DMS114 treated with DMSO at 0.1 percent for 48 hours (cell line): ENCODE measurements around the gene GNAZ.

Source experiments
- DNase-seq: peaks from one replicate; lab custom pipeline; 2025; ENCODE audit not compliant: unreplicated experiment; lab: John Stamatoyannopoulos, UW

Gene GNAZ

DNA sequence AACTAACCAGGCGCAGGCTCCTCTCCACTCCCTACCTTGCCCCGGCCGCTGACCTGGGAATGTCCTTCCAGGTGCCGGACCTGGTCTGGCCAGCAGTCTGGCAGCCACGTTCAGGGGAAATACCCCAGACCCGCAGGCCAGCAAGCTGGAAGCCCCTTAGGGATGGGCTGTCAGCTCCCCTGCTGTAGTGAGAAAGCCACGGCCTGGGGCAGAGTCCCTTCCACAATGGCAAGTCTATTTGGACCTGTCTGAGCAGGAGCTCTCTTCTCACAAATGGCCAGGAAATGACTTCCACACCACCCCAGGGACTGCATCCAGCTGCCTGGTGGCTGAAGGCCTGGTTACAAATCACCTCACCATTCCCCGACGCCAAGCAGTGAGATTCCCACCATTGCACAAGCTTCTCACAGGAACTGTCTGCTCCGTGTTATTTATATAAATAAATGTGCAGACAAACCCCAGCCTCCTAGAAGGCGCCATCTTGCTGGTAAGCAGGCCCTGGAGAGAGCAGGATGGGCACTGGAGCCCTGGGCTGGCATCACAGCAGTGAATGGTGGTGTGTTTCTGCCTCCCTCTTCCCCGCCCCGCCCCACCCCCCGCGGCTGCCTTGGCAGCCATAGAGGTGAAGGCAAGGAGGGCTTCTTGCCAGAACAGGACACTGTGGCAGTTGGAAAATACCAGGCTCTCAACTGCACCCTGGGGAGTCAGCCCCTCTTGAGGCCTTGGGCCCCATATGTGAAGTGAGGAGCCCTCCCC, 47.8 kb downstream of the GNAZ start:
- DNase-seq: no peak

DNA sequence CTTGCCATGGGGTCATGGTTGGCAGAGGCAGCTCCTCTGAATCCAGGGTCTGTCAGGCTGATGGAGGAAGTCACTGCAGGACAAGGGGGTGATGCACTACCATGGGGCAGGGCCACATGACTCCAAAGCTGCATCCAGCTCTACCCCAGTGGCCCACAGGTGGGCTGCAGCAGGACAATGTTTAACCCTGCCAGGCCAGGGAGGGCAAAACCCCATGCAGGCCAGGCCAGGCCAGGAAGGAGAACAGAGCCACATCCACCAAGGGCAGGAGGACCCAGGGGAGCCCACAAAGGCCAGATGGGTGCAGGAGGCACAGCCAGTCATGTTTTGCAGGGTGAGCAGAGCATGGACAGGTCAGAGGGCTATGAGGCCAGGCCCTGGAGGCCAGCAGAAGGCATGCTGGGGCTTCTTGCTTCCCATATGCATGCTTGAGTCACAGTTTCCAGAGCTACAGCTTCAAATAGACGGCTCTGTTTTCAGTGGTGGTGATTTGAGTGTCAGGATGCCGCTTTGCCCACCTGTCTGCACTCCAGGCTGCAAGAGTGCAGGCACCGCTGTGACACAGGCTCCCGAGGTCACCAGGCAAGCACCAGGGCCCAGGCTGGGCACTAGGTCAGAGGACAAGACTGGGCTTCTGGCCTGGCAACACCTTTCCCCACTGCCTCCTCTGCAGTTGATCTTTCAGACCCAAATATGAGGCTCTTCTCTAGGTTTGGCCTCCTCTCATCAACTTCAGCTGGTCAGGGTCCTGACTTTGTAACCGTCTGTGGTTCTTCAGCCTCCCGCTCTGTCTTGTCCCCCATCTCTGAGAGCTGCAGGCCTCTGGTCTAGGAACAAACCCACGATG, 48.6 kb downstream of the GNAZ start:
- no peak for DNase-seq

DNA sequence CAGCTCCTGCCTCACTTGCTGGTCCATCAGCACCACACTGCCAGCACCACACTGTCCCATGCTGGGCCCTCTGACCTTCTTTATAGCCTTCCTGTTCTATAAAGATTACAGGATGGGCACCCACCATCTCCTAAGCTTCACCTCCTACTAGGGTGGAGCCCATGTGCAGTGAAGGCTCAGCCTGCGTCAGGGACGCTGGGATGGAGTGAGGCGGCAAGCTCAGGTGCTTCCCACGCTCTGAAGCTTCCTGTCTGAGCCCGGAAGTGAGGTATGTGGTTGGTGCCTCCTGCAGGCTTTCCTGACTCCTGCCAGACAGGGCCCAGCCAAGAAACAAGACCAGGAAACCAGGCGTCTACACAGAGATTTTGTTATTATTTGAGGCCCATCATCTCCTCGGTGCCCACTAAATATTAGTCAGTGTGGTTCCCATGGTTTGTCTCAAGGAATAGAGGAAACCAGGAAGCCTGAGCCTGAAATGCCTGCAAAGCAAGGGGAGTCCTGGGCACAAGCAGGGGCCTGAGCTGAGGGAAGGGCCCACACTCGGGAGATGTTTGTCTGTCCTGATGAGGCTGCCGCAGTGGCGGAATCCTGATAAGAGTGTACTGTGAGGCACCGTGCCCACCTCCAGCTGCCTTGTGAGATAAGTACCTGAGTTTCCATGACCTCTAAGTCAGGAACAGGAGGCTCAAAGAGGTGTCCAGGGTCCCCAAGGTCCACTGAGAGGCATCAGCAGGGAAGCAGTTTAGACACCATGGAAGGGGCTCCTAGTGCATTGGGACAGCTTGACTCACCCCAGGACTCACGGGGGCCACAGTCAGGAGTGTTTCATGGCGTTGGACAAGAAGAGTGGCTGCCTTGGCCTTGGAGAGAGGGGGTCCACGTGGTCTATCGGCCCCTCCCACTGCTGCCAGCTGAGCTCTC, 49.4 kb downstream of the GNAZ start:
- no peak for DNase-seq

DNA sequence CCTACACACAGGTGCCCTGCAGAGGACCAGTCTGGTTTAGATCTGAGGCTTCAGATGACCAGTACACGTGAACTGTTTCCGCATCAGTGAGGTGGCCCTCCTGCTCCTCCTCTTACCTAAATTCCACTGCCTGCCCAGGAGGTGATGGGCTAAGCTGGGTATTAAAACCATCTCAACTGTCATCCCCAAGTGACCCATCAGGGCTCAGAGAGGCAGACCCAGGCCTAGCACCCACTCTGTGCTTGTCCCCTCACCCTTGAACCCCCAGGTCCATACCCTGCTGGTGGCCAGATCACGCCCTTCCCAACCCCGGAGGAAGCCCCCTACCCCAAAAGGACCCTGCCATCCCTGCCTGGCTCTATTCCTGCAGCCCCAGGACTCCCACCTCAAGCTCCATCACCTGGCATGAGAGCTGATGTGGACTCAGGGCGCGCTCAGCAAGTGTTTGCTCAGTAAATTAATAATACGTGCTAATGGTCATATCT, 50.1 kb downstream of the GNAZ start:
- DNase-seq: no peak

DNA sequence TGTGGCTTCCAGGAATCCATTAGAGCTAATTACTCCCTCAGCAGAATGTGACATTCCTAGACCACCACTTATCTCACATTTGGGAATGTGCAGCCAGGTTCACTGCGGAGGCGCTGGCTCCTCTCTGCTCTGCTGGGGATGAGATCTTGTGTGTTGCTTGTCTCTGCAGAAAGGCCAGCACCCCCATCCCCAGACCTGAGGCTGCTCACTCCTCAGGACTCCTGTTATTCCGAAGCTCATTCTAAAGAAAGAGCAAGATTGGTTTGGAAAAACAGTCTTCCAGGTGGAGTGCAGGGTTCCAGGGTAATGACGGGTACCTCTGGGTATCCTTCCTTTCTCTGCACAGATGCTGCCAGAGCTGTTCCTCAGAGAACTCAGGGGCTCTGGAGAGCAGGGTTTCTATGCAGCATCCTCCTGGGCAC, 50.7 kb downstream of the GNAZ start:
- DNase-seq: no peak

DNA sequence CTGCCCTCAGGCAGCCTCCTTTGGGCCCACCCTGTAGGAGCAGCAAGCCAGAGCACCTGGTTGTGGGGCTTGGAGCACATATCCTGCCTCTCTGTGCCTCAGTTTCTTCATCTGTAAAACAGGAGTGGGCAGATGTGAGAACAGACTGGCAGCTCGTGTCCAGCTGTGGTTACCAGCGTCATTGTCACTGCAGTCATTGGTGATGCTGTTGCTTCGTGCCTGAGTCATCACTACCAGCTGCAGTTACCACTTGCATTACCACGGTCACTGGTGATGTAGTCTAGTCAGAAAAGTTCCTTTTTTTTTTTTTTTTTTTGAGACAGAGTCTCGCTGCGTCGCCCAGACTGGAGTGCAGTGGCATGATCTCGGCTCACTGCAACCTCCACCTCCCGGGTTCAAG, 51.1 kb downstream of the GNAZ start:
- no peak for DNase-seq

DNA sequence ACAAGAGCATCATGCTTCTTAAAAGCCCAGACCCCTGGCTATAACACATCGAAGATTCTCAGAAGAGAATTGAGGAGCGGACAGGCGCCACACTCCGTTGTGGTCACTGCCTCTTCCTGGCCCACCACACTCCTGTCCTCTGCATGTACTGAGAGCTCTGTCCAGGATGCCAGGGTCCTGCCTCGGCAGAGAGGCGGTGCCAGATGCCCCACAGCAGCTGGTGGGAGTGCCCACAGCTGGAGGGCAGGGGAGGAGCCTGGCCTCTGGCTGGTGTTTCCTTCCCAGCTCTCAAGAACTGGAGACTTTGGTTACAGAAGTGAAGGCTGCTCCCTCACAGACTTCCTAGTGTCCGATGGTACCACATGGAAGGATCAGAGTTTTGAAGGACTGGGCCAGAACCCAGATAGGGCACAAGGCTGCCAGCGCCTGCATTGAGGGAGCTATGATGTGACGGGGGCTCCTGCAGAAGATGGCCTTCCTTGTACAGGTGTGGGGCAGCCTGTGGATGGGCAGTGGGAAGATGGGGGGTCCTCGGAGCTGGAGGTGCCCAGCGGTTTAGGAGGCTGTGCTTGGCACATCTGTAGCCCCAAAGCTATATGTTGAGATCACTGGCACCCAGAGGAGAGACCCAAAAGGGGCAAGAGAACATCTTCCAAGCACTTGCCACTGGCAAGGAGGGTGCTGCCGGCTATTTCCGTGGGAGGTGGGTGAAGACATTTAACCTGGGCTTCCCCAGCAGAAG, 52.1 kb downstream of the GNAZ start:
- no peak for DNase-seq

DNA sequence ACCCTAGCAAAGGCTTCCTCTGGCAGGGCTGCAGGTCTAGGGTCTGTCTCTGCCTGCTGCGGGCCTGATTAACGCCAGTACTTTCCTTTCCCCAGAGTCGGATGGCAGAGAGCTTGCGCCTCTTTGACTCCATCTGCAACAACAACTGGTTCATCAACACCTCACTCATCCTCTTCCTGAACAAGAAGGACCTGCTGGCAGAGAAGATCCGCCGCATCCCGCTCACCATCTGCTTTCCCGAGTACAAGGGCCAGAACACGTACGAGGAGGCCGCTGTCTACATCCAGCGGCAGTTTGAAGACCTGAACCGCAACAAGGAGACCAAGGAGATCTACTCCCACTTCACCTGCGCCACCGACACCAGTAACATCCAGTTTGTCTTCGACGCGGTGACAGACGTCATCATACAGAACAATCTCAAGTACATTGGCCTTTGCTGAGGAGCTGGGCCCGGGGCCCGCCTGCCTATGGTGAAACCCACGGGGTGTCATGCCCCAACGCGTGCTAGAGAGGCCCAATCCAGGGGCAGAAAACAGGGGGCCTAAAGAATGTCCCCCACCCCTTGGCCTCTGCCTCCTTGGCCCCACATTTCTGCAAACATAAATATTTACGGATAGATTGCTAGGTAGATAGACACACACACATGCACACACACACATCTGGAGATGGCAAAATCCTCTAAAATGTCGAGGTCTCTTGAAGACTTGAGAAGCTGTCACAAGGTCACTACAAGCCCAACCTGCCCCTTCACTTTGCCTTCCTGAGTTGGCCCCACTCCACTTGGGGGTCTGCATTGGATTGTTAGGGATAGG, 52.9 kb downstream of the GNAZ start:
- DNase-seq: no peak

DNA sequence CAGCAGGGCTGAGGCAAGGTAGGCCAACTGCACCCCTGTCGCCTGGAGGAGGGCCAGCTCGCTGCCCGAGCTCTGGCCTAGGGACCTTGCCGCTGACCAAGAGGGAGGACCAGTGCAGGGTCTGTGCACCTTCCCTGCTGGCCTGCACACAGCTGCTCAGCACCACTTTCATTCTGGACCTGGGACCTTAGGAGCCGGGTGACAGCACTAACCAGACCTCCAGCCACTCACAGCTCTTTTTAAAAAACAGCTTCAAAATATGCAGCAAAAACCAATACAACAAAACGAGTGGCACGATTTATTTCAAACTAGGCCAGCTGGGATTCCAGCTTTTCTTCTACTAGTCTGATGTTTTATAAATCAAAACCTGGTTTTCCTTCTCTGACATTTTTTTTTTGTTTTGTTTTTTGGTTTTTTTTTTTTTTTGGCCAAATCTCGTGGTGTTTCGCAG, 53.5 kb downstream of the GNAZ start:
- DNase-seq: no peak

DNA sequence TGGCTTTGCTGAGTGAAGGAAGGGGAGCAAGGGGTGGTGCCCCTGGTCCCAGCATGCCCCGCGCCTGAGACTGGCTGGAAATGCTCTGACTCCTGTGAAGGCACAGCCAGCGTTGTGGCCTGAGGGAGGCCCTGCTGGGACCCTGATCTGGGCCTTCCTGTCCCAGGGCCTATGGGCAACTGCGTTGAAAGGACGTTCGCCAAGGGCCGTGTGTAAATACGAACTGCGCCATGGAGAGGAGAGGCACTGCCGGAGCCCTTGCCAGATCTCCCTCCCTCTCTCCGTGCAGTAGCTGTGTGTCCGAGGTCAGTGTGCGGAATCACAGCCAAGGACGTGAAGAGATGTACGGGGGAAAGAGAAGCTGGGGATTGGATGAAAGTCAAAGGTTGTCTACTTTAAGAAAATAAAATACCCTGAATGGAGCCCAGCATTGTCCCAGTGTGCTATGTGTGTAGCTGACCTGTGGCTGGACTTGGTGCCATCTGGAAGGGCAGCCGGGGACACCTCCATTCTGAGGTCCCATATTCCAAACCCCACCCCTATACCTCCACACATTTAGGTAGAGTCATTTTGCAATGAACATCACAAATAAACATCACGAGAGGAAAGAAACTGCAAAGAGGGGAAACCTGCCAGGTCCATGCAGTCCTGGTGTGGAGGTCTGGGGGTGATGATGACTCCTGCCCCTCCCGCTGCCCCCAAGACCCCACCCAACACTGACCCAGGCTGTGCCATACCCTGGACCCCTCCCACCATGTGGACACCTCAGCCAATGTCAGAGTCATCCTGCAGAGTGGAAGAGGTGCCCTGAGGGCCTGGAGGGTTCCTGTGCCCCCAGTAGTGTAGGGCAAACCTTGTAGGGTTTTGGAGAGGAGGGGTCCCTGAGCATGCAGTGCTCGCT, 54.5 kb downstream of the GNAZ start:
- DNase-seq: no peak

DNA sequence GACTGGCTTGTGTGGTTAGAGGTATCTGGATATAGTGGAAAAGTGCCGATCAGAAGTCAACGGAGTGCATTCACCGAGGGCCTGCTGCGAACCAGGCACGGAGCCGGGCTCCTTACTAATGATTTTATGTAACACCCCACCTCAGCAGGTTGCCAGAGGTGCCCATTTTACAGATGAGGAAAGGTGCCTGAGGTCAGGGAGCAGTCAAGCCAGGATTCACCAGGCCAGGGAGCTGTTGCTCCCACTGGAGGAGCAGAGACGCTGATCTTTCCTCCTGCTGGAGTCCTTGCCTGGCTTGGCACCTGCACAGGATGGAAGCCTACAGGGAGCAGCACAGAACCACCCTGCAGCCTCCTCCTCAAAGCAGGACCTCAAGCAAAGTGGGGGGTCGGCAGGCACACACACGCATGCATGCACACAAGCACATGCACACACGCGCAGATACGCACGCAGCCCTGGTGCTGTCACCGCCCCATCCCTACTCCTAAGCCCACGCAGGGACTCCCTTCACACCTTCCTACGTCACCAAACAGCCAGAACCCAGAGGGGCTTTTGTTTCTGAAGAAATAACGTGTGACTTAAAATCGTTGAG, 55.3 kb downstream of the GNAZ start:
- no peak for DNase-seq

DNA sequence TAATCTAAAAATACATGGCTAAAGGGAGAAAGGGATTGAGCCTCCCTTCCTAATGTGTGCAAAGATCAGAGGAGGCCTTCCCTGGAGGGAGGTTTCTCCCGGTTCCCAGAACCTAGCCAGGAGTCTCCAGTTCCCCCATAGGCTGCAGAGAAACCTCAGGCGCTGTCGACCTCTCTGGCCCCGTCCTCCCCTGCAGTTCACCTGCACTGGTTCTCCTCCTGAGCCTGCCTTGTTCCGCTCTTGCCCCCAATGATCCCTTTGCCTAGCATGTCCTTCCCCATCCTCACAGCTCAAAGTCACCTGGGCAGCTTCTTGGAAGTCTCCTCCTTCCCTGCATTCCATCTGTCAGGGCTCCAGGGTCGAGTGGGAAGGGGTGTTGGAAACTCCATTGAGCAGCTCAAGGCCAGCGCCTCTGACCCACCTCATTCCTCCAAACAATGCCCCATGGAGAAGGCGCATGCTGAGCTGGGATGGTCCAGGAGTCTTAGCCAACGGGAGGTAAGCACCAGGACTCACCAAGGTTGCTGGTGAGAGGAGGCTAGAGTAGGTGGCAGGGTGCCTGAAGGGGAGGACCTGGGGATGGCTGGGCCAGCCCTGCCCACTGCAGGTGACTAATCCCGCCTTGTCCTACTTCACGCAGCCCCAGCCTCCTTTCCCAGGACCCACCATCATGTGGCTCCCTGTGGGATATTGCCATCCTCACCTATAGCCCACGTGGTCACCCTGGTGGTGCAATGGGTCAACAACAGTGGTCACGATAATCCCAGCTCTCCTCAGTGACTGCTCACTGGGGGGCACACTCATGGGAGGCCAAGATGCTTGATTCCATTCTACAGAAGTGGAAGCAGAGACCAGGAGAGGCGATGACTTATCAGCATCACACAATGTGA, 56.1 kb downstream of the GNAZ start:
- no peak for DNase-seq

DNA sequence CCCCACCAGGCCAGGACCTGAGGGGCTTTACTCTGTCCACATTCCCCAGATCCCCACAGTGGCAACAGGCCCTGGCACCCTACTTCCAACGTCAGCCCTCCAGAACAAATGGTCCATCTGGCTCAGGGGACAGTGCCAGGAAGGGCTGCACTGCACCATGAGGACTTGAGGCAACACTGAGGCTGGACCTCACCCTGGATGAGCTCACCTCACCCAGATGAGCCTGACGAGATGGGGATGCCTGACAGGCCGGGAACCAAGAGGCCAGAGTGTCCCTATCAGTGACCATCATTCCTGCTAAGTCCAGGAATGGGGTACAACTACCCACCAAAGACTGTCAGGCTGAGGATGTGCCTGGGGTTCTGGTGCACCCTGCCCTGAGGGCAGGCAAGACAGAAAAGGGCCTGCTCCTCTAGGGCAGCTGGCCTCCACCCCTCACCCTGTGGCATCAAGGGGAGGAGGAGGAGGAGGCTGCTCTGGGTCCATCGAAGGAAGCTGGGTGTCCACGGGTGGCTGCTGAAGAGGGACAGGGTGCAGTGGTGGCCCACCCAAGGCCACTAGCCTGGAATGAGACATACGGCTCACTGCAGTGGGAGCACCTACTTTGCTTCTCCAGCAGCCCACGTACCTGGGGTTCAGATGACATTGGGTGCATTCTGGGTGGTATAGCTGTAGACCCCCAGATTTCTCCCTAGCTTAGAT, 56.9 kb downstream of the GNAZ start:
- no peak for DNase-seq

DNA sequence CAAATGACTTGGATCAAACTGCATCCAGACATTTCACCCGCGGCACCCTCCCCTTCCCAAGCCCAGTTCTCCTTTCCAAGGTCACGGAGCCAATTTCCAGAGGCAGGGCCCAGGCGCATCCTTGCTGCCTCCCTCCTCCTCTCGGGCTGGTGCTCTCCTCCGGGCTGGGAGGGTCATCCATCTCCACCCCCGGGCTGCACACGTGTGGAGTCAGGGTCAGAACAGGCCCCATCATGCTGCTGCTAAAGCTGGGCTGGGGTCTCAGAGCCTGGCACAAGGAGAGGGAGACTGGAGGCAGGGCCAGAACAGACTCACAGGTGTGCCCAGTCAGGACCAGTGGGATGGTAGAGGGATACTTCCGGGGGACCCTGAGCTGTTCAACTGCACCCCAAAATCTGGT, 57.5 kb downstream of the GNAZ start:
- no peak for DNase-seq

DNA sequence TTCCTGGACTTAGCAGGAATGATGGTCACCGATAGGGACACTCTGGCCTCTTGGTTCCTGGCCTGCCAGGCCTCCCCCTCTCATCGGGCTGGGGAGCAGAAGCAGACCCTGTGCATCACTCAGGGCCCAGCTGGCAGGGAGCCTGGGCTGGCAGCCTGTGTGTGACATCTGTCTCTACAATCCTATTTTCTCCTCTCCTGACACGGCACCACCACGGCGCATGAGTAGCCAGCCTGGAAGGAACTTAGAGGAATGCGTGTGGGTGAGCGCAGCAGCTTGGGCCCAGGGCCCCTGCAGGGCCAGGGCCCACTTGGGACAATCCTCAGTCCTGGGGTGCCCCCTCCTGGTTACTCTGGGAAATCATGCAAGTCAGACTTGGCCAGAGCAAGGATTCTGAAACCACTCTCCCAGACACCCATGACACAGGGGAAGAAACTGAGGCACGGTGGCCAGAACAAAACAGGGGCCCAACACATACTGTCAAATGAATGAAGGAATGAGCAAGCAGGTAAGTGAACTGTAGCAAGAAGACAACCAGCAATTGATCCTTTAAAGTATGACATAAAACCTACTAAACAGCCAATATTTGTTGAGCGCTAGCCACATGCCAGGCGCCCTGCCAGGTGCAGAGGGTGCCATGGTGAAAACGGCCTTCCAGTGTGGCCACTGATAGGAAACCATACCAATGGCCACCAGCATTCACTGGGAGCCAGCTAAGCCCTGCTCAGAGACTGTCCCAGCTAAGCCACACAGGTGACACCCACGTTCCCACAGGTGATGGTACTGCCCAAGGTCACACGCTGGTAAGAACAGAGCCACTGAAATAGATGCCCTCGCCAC, 58.2 kb downstream of the GNAZ start:
- peak; percentile 47 for DNase-seq

DNA sequence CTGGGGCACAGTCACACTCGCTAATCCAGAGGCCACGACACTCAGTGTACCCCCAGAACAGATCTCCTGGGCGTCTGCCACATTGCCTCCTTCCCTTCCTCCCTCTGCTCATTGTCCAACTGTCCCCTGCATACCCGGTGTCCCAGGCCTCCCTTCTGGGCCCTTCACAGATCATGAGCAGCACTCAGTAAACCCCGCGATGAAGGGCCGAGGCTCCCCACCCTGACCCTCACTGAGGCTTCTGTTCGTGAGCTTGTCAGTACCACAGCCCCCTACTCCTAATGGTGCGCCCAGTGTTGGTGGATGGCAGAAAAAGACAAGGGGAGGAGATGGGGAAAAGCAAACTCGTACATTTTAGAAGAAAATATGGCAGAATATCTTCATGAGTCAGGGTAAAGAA, 58.8 kb downstream of the GNAZ start:
- no peak for DNase-seq
